ENCODE results near the gene TAF1. TPM values are rescaled to one million over a fixed set of nuclear protein-coding genes. Genes with fewer than 3 reads are reported as not detected.

Gene TAF1, protein sequence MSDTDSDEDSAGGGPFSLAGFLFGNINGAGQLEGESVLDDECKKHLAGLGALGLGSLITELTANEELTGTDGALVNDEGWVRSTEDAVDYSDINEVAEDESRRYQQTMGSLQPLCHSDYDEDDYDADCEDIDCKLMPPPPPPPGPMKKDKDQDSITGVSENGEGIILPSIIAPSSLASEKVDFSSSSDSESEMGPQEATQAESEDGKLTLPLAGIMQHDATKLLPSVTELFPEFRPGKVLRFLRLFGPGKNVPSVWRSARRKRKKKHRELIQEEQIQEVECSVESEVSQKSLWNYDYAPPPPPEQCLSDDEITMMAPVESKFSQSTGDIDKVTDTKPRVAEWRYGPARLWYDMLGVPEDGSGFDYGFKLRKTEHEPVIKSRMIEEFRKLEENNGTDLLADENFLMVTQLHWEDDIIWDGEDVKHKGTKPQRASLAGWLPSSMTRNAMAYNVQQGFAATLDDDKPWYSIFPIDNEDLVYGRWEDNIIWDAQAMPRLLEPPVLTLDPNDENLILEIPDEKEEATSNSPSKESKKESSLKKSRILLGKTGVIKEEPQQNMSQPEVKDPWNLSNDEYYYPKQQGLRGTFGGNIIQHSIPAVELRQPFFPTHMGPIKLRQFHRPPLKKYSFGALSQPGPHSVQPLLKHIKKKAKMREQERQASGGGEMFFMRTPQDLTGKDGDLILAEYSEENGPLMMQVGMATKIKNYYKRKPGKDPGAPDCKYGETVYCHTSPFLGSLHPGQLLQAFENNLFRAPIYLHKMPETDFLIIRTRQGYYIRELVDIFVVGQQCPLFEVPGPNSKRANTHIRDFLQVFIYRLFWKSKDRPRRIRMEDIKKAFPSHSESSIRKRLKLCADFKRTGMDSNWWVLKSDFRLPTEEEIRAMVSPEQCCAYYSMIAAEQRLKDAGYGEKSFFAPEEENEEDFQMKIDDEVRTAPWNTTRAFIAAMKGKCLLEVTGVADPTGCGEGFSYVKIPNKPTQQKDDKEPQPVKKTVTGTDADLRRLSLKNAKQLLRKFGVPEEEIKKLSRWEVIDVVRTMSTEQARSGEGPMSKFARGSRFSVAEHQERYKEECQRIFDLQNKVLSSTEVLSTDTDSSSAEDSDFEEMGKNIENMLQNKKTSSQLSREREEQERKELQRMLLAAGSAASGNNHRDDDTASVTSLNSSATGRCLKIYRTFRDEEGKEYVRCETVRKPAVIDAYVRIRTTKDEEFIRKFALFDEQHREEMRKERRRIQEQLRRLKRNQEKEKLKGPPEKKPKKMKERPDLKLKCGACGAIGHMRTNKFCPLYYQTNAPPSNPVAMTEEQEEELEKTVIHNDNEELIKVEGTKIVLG (N-terminal part only)
- total RNA-seq, result 10.4 and 12.4 TPM in 2 replicates

DNA sequence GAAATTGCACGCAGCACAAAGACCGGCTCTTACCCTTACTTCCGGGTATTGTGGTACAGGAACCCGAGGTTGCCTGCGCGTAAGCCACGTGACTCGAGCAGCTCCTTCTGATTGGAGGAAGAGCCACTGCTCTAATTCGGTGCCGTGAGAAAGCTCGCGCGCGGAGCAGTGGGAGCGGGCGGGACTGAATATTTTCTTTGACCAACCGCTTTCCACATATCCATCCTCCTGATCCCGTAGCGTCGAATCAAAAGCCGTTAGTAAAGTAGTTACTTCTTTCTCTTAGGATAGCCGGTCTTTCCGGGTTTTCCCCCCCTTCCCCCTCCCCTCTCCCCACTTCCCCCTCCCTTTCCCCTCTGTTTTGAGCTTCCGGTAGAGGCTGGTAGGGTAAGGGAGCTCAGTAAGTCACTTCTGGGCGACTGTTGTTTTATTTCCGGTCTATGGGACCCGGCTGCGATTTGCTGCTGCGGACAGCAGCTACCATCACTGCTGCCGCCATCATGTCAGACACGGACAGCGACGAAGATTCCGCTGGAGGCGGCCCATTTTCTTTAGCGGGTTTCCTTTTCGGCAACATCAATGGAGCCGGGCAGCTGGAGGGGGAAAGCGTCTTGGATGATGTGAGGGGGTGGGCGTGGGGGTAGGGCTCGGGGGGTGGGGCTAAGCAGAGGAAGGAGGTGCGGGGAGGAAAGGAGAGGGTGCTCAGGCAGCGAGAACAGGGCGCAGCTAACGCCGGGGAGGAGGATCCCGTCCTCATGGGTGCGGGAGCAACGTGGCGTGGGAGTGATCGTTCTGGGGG is at the start of gene TAF1:
TAF1 (plus strand) TSS at position 483 of the 799 bp plus-strand sequence; CDS start at position 501, 18 bp downstream.

Other genes starting within 250 kb of the TAF1 start
- 18.5 and 22.7 TPM in 2 replicates for gene MED12, start 247.8 kb upstream of the TAF1 start, total RNA-seq
- gene NLGN3, start 221.5 kb upstream of the TAF1 start, total RNA-seq, result 0.05 TPM in 1 of 2 replicates, not detected in the other
- not detected in 2 replicates for gene GJB1, start 143.1 kb upstream of the TAF1 start, total RNA-seq
- 15.3 and 15.6 TPM in 2 replicates for gene ZMYM3, start 112.2 kb upstream of the TAF1 start, total RNA-seq
- gene NONO, start 82.7 kb upstream of the TAF1 start, total RNA-seq, result 283 TPM in 2 replicates
- gene ITGB1BP2, start 64.6 kb upstream of the TAF1 start, total RNA-seq, result 0.20 and 1.00 TPM in 2 replicates
- 31.8 and 33.1 TPM in 2 replicates for gene OGT, start 166.7 kb downstream of the TAF1 start, total RNA-seq
- gene GCNA, start 212.1 kb downstream of the TAF1 start, total RNA-seq, result 0.25 and 1.3 TPM in 2 replicates

Measured in mammary microvascular endothelial cell (primary cell).